Right cardiac atrium (tissue), 5 donors: ENCODE data around the gene RUFY1. TPM values are rescaled to one million over a fixed set of nuclear protein-coding genes. Genes with fewer than 3 reads are reported as not detected.

Experiments
- ATAC-seq, 2 donors: fragments of 200-7000 bp; cut with Tn5 transposase; one replicate each; pipeline versions ENCODE4 v1.8.0 to v1.9.1; 2020; ENCODE audit warnings: moderate library complexity in 2 of 2, mild to moderate bottlenecking in 1 of 2
- DNase-seq, 3 donors: peaks; one replicate each; pipeline ENCODE4 v3.0.0-alpha.2; 2020
- H3K27ac ChIP-seq: one replicate; pipeline ENCODE4 v1.5.1; 2013; ENCODE audit warnings: mild to moderate bottlenecking, low read length, control low read depth, moderate library complexity
- H3K27me3 ChIP-seq: one replicate; pipeline ENCODE4 v1.6.1; 2013; ENCODE audit not compliant: control insufficient read depth, insufficient read depth
- H3K4me1 ChIP-seq: one replicate; pipeline ENCODE4 v1.6.1; 2013; ENCODE audit warnings: low read length; ENCODE audit not compliant: control insufficient read depth, insufficient read depth
- H3K4me3 ChIP-seq: one replicate; pipeline ENCODE4 v1.5.1; 2013; ENCODE audit warnings: low read length, control low read depth
- H3K9me3 ChIP-seq: one replicate; pipeline ENCODE4 v1.6.1; 2013; ENCODE audit warnings: low read length; ENCODE audit not compliant: control insufficient read depth
- WGBS: extraction: QIAGEN DNeasy Blood & Tissue Kit; methylation state at CpG from one replicate; pipeline ENCODE4 v1.1.7; 2013; 5-methylcytosine and 5-hydroxymethylcytosine counted together
- intact Hi-C, 4 donors: fragments of 100-400 bp; cut with DNase I; formaldehyde crosslinking; loops; one replicate each; pipeline versions ENCODE4 v1.11.0 to v1.14.0; 2022 to 2023
- polyA plus RNA-seq: library from polyadenylated mRNA; stranded (reverse); fragments of 200-250 nt; gene quantifications from one replicate; pipeline ENCODE4 v1.2.3, GENCODE V29; 2013
- total RNA-seq, 4 donors: library from RNA; stranded (reverse); fragmentation: NEBNext Ultra II Directional; extraction: Animal tissue kit (Norgen Biotek cat#: 25700); gene quantifications; one replicate each; pipeline ENCODE4 v1.2.1, GENCODE V29; 2021
- donor health status: healthy with polysubstance abuse.
- donor health status: DM: no; HTN: yes; CAD: no.
- donor health status: DM: no; HTN: no; CAD: no.
- donor health status: DM: no; HTN: yes; CAD: no; lungs with severe emphysema.
- donor health status: DM: yes; HTN: yes; CAD: no.

The RUFY1 gene
- total and polyA plus RNA-seq, 5 donors = 18.9 to 25.6 (median 23.1) TPM

DNA sequence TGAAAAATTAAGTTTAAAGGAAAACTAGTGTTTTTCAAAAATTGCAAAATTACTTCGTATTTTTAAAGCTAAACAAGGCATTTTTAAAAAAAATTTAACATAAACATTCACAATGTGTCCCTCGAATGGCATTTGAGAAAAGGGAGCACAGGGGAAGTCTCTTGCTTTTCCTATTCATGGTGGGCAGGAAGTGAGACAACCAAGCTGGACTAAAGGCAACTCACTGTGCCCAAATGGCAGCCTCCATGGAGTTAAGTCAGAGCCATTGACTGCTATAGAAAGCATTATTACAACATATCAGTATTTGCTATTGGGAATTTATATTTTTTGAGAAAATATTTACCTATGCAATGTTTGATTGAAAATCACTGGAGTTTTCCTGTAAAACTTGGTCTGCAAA is 64.8 kb downstream of the RUFY1 start:
- intact Hi-C loops = no loop called here
- ATAC-seq (no peak), DNase-seq (no peak)
- Histone ChIP-seq H3K4me3 (no peak overlapping the region), H3K27ac (no peak overlapping the region), H3K4me1 (peaks cover 2% of the 10 kb centered on the region), H3K27me3 (no peaks in the 10 kb centered on the region), H3K9me3 (no peaks in the 10 kb centered on the region)
- 42% methylated on average over 2 of the region's 2 CpGs for WGBS

DNA sequence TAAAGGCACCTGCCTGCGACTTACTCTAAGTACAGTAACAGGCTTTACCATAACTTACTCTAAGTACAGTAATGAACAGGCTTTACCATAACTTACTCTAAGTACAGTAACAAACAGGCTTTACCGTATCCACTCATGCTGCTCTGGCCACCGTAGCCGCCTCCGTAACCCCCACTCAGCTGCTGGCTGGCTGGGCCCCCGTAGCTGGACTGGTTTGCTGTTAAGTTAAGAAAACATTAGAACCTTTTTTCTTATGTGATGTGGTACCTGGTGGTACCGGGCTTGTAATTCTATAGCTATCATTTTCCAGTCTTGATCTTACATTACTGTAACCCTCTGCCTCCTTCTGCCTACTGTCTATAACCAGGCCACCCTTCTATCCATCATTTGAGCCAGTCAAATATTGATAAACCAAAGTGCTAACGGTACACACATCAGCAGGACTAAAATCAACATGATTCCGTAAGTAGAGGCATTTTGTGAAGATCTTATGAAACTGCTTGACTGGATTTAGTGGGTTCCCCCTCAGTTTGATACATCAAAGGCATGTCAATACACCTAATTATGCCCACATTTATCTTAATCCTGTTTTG is 65.7 kb downstream of the RUFY1 start:
- no peaks in the 10 kb centered on the region for H3K27me3 ChIP-seq
- H3K27ac ChIP-seq = no peak overlapping the region
- no peak overlapping the region for H3K4me3 ChIP-seq
- ATAC-seq = no peak
- WGBS = 72% methylated on average over 9 of the region's 9 CpGs
- peak in 1 of 3 donors; percentile 54 for DNase-seq
- H3K9me3 ChIP-seq = no peaks in the 10 kb centered on the region
- intact Hi-C loops = no loop called here
- peaks cover 2% of the 10 kb centered on the region for H3K4me1 ChIP-seq

DNA sequence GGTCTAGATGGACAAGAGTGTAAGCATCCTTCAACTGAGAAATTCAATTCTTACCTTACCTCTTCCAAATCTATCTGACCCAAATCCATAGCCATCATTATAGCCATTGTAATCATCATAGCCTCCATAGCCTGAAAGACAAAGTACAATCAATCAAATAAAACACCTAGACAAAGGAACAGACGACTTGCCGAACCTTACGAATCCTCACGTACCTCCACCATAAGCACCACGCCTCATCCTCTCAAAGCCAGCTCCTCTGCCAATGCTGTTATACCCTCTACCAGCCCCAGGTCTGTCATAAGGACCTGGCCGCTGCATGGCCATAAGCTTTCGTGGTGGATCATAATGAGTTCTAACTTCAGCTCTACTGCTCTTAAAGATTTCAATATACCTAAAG is 67.6 kb downstream of the RUFY1 start:
- intact Hi-C loops = no loop called here
- Histone ChIP-seq H3K4me1 (no peaks in the 10 kb centered on the region), H3K9me3 (no peaks in the 10 kb centered on the region), H3K27ac (no peak overlapping the region), H3K4me3 (no peak overlapping the region), H3K27me3 (no peaks in the 10 kb centered on the region)
- WGBS = 72% methylated on average over 7 of the region's 7 CpGs
- no peak for ATAC-seq
- DNase-seq = no peak

DNA sequence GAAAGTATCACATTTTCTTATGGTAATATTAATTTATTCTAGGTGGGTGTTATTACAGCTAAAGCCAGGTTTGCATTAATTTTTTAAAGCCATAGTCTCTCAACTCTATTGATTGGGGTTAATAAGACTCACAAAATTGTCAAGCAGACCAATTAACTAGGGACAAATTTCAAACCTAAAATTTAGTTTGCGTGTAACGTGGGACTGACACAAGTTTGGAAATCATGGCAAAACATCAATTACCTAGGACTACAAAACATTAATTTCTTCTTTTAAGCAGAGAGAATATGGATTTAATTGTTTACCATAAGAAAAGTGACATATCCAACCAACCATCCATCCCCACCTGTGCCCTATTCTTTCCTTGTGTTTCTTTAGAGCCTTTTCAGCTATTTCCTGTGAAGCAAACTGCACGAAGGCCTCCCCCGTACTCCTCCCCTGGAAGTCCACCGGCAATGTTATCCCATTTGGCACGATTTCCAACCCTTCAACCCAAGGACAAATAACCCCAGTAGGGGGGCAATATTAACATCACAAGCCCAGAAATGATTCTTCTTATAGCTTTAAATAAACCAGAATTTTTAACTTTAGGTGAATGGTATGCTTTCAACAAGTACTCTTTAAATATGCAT is 68.7 kb downstream of the RUFY1 start:
- ATAC-seq = no peak
- no peaks in the 10 kb centered on the region for H3K4me1 ChIP-seq
- H3K27ac ChIP-seq = no peak overlapping the region
- no peaks in the 10 kb centered on the region for H3K9me3 ChIP-seq
- H3K4me3 ChIP-seq = peak overlapping the region; percentile 36
- no peaks in the 10 kb centered on the region for H3K27me3 ChIP-seq
- DNase-seq = no peak
- 12% methylated on average over 6 of the region's 6 CpGs for WGBS
- intact Hi-C loops = no loop called here

DNA sequence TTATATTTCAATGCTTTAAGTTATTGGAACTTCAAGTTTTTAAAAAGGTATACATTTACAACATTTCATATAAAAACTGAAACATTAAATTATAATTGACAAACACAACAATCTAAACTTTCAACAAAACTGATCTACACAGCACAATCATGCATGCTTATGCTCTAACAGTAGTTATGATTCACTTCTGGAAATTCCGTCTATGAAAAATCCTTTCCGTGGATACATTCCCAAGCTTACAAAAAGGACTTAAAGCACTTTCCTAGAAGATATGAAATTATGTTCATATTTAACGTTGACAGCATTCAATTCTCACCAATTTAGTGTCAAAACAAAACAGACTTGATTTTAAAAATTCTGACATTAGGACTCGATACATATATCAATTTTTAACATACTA is 69.4 kb downstream of the RUFY1 start:
- Histone ChIP-seq H3K4me1 (no peaks in the 10 kb centered on the region), H3K27ac (no peak overlapping the region), H3K4me3 (peak overlapping the region; percentile 24), H3K9me3 (no peaks in the 10 kb centered on the region), H3K27me3 (no peaks in the 10 kb centered on the region)
- WGBS = 7% methylated on average over 4 of the region's 4 CpGs
- intact Hi-C loops = no loop called here
- ATAC-seq = no peak
- no peak for DNase-seq

DNA sequence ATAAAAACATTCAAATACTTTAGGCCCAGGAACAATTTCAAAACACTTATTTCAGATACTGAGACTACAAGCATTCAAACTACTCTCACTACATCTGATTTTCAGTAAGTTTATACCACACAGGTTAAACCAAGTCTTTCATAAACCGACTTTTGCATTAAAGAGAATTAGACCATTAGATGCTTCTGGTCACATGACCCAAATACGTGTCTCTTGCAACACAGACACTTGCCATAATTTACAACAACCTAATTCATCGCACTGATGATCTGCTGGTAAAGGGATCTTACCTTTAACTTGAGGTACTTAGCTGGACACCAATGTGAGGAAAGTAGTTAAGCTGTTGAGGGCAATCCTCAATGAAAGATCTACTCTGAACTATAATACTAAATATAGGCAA is 69.9 kb downstream of the RUFY1 start:
- H3K27ac ChIP-seq = no peak overlapping the region
- no peak for DNase-seq
- ATAC-seq = no peak
- no peaks in the 10 kb centered on the region for H3K27me3 ChIP-seq
- intact Hi-C loops = no loop called here
- WGBS = 2% methylated on average over 3 of the region's 3 CpGs
- H3K4me1 ChIP-seq = no peaks in the 10 kb centered on the region
- no peaks in the 10 kb centered on the region for H3K9me3 ChIP-seq
- H3K4me3 ChIP-seq = peak overlapping the region; percentile 69

DNA sequence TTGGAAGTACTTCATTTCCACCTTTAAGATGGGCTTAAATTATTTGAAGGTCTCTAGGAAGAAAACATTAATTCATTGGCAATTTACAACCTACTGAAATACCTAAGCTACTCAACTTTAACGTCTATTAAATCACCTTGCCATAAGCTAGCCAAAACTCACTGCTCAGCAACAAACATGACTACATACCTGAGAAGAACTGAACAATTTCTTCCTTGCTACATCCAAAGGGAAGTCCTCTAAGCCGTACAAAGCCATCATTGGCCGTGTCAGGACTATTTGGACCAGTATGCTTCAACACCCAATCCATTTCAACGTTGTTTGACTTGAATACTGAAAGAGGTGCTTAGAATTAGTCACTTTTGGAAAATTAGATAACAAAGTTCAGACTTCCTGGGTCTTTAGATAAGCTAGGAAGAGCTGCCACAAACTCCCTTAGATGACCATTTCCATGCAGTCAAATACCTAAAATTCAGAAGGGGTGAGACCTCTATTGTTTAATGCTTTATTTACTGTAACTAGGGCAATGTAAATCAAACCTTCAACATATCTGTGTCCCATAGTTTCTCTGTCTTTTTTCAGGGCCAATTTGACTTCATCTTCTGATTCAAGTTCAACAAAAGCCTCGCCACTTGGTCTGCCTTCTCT is 70.5 kb downstream of the RUFY1 start:
- Histone ChIP-seq H3K27ac (no peak overlapping the region), H3K9me3 (no peaks in the 10 kb centered on the region), H3K4me3 (peak overlapping the region; percentile 69), H3K4me1 (no peaks in the 10 kb centered on the region), H3K27me3 (no peaks in the 10 kb centered on the region)
- 11% methylated on average over 5 of the region's 5 CpGs for WGBS
- intact Hi-C loops = no loop called here
- ATAC-seq (no peak), DNase-seq (no peak)

DNA sequence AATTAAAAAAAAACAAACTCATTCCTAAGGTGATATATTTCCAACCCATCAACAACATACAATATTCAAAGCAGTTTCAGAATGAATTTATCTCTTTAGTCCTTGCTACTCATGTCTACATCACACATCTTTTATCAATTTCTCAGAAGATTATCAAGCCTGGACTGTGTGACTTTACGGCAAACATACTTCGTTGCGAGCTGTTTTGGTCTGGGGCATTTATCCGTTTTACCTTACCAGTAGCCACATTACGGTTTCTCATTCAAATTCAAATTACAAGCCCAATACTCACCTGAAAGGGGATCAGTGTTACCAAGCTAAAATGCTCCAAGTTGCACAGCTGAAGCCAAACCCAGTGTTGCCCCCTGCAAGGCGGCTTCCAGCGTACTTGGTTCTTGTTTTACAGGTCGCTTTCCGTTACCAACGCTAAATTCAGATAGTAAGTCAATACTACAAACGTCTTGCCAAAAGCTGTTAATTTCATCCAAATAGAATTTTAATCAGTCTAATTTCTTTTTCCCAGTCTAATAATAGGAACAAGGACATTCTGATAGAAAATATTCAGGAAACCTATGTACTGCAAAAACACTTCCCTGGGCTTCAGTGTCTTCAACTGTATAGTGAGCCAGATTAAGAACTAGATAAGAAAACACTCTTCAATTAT is 71.3 kb downstream of the RUFY1 start:
- peak in 1 of 3 donors; percentile 21 for DNase-seq
- Histone ChIP-seq H3K27ac (no peak overlapping the region), H3K27me3 (no peaks in the 10 kb centered on the region), H3K4me3 (peak overlapping the region; percentile 69), H3K4me1 (no peaks in the 10 kb centered on the region), H3K9me3 (no peaks in the 10 kb centered on the region)
- 5% methylated on average over 11 of the region's 11 CpGs for WGBS
- intact Hi-C loops = no loop called here
- no peak for ATAC-seq

DNA sequence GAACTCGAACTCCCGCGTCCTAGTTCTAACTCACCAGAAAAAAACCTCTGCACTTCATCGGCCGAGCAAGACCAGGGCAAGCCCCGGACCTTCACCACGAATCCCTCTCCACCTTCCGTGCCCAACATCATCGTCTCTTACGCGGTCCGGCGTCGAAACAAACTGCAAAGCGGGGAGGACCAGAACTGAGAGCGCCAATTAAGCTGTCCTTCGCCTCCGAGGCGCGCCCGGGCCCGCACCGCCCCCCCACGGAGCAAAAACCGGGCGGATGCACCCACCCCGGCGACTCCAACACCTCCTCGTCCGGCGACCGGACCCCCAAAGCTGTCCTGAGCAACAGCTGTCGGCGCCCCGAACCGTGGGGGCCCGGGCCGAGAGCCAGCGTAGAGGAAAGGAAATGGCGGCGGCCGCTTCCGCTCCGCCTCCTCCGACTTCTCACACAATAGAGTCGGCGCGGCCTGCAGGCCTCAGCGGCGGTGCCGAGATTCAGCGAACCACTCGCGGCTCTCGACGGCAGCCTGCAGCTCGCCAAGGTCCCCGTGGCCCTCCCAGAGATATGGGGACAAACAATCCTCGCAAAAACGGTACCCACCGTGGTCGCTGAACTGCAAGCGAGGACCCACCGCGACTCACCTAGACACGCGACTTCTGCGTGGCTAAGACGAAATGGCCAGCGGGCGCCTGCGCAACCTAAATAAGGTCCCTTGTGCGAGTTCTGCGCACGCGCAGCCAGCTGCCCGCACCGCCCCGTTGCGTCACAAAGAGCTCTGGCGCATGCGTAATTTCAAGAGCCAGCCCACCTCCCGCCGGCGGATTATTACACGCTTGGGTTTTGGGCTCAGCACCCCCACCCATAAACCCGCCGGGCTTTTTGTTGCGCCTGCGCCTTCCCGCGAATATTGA is 72.9 kb downstream of the RUFY1 start, which contains the start of gene HNRNPH1:
TSS of gene HNRNPH1 (minus strand) at position 669 of the 903 bp plus-strand sequence. CDS start at position 131, 538 bp downstream.
- peak; percentile 98 to 99 (median 99) for DNase-seq
- Histone ChIP-seq H3K4me1 (no peaks in the 10 kb centered on the region), H3K9me3 (no peaks in the 10 kb centered on the region), H3K27ac (peak within 1 kb of the TSS; percentile 96), H3K4me3 (peak within 1 kb of the TSS; percentile 69), H3K27me3 (no peaks in the 10 kb centered on the region)
- ATAC-seq = peak; percentile 90 to 92
- intact Hi-C loops = no loop called here
- WGBS = under 1% methylated on average over 92 of the region's 92 CpGs

DNA sequence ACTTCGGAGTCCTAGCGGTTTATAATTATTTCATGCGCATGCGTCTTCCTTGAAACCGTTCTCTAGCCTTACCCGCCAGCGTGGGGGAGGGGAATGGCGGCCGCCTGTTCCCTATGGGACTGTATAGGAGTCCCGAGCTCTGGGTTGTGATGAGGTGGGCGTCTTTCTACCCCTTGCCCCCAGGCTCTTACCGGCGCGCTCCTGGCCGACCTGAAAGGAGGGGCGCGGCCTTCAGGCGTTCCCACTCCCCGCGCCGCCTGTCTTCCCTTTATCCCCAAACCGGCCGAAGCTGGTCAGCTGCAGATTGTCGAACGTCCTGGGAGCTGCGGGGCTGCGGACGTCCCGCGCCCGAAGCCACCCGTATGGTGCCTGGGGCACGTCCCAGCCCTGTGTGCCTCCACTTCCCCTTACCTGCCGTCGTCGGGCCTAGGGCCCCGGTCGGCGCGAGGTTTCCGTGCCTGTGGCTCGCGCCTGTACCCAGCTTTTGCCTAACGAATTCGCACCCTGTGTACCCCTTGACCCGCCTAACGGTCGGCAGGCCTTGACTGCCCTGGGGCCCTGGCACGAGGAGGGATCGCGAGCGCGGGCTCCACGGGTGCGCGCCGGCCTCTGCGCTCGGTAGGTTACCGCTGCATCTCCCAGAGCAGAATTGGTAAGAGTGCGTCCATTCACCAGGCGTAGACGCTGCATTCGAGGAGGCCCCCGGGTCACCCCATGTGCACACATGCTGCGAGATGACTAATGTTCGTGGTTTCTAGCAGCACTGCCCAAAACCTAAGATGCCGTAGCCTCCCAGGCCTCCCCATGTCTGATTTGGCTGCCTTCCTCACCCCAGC is 73.8 kb downstream of the RUFY1 start:
- Histone ChIP-seq H3K27me3 (no peaks in the 10 kb centered on the region), H3K27ac (peak overlapping the region; percentile 88), H3K9me3 (no peaks in the 10 kb centered on the region), H3K4me1 (no peaks in the 10 kb centered on the region), H3K4me3 (peak overlapping the region; percentile 53)
- intact Hi-C loops = no loop called here
- ATAC-seq = peak; percentile 17 to 45
- 8% methylated on average over 68 of the region's 68 CpGs for WGBS
- peak in 2 of 3 donors; percentile 48 to 80 for DNase-seq
